HG02970 (cell line): Measurements from ENCODE around the gene INTS14.
A peak's percentile ranks its signal among the peaks of the same experiment; 100 is the strongest.

Experiments used
- ATAC-seq: cut with Tn5 transposase; IDR thresholded peaks from one replicate; pipeline ENCODE4 v1.9.1; 2021; ENCODE audit warnings: mild to moderate bottlenecking, moderate library complexity, moderate number of reproducible peaks; ENCODE audit not compliant: unreplicated experiment, low FRiP score

The INTS14 gene

DNA sequence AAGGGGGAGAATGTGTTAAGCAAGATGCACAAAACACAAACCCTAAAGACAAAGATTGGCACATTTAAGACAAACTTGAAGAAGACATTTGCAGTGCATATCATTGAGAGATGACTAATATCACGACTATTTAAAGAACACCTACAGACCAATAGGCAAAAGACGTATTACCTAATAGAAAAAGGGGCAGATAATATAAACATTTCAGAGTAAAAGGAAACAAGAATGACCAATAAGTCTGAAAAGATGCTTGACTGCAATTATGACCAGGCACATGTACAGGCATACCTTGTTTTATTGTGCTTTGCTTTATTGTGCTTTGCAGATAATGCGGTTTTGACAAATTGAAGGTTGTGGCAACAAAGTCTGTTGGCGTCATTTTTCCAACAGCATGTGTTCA lies 75.7 kb downstream of the INTS14 start:
- no peak for ATAC-seq

DNA sequence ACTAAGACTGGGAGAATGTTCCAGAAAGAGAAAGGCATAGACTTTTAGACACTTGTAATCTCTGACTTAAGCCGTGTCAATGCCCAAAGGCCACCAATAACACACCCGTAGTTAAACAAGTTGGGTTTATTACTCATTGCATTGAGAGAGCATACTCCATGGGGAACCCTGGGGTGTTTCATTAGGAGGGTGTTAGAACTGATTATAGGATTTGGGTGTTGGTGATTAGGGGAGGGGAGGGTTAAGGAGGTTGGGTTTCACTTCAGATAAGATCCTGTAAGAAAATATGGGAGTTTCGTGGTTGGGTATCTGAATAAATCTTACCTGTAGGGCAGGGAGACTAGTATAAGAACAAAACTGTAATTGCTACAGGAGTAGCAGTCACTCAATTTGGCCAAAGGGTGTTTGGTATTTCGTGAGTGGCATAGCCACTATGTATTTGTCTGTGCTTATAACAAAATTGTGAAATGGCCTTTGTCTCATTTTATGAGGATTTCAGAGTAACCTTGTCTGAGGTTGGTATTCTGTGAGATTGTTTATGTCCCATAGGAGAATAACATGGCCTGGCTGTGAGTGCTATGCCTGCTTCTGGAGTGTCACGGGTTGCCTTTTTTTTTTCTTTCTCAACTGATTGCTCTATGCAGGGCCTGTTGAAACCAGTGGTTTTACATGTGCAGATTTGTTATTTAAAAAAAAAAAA lies 77.7 kb downstream of the INTS14 start:
- no peak for ATAC-seq

DNA sequence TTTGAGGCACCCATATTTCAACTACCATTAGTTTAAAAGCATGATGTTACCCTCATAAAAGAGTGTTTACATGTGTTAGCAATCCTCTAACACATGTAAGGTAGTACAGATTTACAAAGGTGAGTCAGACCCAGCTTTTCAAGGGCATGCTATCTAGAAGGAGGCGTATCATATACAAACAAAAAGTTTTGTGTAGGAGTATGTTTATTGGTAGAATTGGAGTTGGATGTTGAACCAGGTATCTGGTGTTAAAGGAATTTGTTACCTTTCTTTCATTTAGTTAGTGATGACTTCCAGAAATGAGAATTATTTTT lies 78.2 kb downstream of the INTS14 start:
- ATAC-seq = no peak

DNA sequence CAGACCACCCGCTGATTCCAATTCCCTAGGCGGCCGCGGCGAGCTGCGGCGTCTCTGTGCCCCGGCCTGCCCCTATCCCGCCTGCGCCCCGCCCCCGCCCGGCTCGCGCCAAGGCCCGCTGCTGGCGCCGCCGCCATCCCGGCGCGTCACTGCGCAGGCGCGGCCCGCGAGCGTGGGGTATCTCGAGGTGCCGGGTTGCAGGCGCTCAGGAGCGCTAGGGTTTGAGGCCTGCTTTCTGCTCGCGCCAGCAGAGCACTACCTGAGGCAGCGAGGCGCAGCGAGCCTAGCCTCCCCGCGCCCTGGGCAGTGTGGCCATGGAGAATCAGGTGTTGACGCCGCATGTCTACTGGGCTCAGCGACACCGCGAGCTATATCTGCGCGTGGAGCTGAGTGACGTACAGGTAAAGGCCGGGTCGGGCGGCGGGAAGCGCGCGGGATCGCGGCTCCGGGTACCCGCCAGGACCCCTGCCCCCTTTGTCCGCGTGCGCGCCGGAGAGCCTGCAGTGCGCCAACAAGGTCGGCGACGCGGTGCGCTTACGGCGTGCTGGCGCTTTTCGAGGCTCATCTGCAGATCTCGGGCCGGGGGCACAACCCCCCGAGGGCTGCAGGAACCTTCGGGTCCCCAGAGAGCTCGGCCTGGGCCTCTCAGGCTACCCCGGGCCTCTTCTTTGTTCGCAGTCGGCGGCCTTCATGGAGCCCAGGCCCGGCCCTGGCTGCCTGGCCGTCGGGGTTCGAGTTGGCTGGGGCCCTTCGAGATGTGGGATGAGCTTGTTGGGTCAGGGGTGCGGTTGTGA lies 80.4 kb downstream of the INTS14 start, which contains the start of gene HACD3:
TSS of gene HACD3 (plus strand) at position 146 of the 794 bp plus-strand sequence. CDS start at position 315, 169 bp downstream.
- ATAC-seq = peak; percentile 67

DNA sequence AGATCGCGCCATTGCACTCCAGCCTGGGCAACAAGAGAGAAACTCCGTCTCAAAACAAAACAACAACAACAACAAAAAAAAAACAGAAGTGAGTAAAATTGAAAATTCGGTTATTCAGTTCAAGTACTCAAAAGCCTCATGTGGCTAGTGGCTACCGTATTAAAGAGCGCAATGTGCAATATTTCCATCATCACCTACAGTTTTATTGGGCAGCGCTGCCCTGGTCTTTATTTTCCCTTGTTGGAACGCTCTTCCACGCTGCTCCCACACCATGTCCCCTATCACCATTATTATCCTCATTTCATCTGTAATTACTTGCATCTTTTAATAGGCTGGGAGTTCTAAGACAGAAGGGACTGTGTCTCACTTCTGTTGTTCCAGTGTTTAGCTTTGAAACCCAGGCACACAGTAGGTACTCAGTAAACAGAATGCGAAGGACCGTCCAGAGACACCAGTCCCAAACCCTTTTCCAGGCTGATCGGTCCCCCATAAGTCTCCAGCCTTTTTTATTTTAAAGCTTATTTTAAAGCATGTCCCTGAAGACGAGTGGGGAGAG lies 81.1 kb downstream of the INTS14 start:
- no peak for ATAC-seq
